GM08714 (cell line): Measurements from ENCODE around the gene ZNF236.

ENCODE experiments used
- H3K4me3 ChIP-seq: fragments of 200-500 bp; sonication (Bioruptor generic); 2 replicates; pipeline ENCODE4 v1.5.1; 2014; ENCODE audit warnings: mild to moderate bottlenecking, low read length, inconsistent platforms
- ZNF274 ChIP-seq: IDR thresholded peaks from 2 replicates; pipeline ENCODE4 v1.6.1; 2012; ENCODE audit warnings: mild to moderate bottlenecking, low read depth, low read length

Gene ZNF236

GRCh38 chr18:76873311-76873710 is 51.0 kb downstream of the ZNF236 start:
- no peak overlapping the region for H3K4me3 ChIP-seq
- TF ChIP-seq ZNF274: no peak

DNA sequence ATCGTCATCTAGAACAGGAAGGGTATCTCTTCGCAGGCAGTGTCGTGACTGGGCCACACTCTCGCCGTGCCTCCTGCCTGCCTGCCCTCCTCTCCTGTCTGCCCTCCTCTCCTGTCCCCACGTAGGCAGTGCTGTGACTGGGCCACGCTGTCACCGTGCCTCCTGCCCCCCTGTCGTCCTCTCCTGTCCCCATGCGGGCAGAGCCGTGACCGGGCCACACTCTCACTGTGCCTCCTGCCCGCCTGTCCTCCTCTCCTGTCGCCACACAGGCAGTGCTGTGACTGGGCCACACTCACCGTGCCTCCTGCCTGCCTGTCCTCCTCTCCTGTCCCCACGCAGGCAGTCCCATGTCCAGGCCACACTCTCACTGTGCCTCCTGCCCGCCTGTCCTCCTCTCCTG is 51.4 kb downstream of the ZNF236 start:
- no peak for TF ChIP-seq ZNF274
- H3K4me3 ChIP-seq: no peak overlapping the region

DNA sequence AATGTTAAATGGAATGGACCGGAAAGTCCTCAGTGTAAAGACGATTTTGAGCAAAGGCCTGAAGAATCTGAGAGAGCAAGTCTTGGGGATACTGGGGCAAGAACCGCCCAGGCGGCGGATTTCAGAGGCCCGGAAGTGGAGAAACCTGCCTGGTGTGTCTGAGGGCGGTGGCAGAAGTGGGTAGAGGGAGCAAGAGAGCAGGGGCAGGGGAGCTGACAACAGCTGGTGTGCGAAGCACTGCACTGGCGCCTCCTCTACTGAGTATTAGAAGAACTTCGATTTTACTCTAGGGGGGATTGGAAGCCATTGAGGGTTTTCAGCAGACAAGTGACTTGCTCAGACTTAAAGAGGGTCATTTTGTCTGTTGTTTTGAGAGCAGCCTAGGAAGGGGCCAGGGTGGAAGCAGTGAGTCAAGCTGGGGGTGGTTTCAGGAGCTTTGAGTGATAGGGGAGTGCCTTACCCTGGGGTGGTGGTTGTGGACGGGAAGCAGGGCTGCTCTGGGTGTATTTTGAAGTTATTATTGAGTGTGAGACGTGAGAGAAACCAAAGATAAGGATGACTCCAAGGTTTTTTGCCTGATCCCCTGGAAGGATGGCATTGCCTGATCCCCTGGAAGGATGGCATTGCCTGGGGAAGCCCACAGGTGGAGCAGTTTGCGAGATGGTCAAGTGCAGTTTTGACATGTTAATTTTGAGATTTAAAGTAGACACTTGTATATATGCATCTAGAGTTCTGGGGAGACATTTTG is 52.5 kb downstream of the ZNF236 start:
- no peak overlapping the region for H3K4me3 ChIP-seq
- no peak for TF ChIP-seq ZNF274

- no peak for TF ChIP-seq ZNF274
- no peak overlapping the region for H3K4me3 ChIP-seq
Measured at GRCh38 chr18:76875390-76876325, 53.3 kb downstream of the ZNF236 start.

GRCh38 chr18:76878426-76878825 is 56.1 kb downstream of the ZNF236 start:
- TF ChIP-seq ZNF274: no peak
- H3K4me3 ChIP-seq: no peak overlapping the region

DNA sequence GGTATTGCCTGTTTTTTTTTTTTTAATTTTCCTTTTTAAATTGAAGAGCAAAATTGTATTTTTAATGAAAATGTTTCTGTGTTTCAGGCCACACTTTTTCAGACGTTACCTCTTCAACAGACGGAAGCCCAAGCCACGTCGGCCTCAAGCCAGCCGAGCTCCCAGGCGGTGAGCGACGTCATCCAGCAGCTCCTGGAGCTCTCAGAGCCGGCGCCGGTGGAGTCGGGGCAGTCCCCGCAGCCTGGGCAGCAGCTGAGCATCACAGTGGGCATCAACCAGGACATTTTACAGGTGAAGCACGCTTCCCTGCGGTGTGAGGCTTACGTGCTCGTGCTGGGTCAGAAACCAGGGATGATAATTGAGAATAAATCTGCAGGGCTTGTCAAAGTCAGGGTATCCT is 57.7 kb downstream of the ZNF236 start:
- no peak for TF ChIP-seq ZNF274
- H3K4me3 ChIP-seq: no peak overlapping the region

DNA sequence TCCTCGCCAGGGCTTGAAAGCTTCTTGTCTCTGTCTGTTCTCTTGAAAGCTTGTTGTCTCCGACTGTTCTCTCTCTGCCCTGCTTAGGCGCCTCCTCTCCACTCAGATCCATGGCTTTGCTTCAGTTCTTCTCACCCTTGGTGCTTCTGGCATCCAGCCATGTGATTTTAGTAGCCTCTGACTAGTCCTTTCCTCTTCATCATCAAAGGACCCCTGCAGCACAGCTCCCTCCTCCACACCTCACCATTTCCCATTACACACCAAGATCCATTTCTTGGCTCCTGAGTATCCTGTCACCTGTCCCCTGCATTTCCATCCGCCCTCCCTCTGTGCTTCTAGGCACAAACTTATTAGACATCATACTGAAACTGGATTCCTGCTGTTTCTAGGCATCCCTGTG is 59.4 kb downstream of the ZNF236 start:
- no peak overlapping the region for H3K4me3 ChIP-seq
- TF ChIP-seq ZNF274: no peak

- TF ChIP-seq ZNF274: no peak
Measured at GRCh38 chr18:76882146-76882545, 59.8 kb downstream of the ZNF236 start.

DNA sequence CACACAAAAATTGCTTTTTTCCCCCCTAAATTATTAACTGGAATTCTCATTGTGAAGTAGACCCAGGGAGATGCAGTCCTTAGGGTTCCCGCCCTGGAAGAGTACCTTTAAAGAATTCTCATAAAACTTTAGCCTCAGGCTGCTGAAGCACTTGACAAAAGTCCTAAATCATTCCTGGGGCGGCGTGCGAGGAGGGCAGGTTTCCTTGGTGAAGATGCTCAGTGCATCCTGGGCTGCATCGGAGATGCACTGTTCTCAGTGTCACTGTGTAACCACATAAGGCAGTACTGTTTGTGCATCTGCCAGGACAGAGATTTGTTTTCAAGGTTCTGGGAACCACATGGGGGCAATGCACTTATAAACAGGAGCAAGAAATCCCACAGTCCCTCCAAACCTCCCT is 62.6 kb downstream of the ZNF236 start:
- no peak overlapping the region for H3K4me3 ChIP-seq
- TF ChIP-seq ZNF274: no peak

More at GRCh38 chr18:76882146-76882545, 59.8 kb downstream of the ZNF236 start:
- no peak overlapping the region for H3K4me3 ChIP-seq

- no peak overlapping the region for H3K4me3 ChIP-seq
- TF ChIP-seq ZNF274: no peak
Measured at GRCh38 chr18:76886112-76886511, 63.8 kb downstream of the ZNF236 start.

DNA sequence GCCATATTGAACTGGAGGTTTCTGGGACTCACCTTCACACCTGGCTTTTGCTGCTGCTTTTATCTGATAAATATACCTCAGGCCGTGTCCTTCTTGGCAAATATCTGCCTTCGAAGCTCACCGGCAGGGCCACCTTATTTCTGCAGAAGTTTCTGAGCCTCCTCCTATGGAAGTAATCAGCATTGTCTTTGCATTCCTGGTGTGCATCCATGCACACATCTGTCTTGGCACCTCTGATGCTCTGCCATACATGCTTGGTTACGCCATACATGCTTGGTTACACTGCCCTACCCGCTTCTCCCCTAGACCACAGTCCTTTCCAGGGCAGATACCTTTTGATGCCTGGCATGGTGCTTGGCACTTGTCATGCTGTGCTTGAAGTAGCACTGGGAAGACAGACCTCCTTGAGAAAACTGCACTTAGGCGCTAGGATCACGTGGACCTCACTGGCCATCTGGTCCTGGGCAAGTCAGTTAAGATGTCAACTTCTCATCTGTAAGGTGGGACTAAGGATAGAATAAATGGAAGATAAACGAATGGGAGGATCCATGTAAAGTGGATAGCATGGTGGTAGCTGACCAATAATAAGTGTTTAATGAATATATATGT is 66.8 kb downstream of the ZNF236 start:
- H3K4me3 ChIP-seq: no peak overlapping the region
- no peak for TF ChIP-seq ZNF274

DNA sequence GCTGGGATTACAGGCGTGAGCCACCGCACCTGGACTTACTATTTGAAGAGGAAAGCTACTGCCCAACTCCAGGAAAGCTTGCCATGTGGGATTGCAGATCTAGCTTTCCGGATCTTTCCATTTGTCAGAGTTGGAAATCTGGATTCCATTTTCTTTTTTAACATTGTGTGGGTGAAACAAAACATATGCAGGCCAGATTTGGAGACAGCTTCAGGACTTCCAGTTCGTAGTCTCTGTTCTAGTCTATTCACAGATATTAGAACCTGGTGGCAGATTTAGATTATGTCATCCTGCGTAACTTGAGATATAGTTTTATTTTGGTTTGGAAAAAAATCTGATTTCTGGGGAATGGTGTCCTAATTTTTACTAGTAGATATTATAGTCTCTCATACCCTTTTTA is 70.5 kb downstream of the ZNF236 start:
- TF ChIP-seq ZNF274: no peak
- no peak overlapping the region for H3K4me3 ChIP-seq

DNA sequence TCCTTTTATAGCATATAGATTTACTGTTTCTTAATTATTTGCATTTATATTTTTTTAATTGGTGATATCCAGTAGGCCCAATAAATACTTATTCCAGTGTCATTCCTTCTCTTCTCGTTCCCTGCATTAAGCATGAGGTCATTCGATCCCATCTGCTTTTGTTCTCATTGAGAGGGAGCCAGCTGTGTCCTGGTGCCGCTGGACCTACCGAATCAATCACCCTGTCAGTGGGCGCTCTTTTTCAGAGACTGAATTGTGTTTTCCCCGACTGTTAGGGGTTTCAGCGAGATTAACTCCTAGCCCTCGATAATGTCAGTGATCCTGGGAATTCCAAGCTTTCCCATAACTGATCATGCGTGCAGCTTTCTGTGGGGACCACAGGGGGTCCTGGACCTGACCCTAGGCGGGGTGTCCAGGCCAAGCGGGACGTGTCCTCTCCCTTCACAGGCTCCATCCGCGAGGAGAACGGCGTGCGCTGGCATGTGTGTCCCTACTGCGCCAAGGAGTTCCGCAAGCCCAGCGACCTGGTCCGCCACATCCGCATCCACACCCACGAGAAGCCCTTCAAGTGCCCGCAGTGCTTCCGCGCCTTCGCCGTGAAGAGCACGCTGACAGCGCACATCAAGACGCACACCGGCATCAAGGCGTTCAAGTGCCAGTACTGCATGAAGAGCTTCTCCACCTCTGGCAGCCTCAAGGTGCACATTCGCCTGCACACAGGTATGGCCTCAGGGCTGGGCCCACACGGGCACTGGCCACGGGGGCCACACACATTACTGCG is 72.4 kb downstream of the ZNF236 start:
- no peak for TF ChIP-seq ZNF274
- no peak overlapping the region for H3K4me3 ChIP-seq

- H3K4me3 ChIP-seq: no peak overlapping the region
- TF ChIP-seq ZNF274: no peak
Measured at GRCh38 chr18:76895498-76895897, 73.1 kb downstream of the ZNF236 start.

GRCh38 chr18:76896677-76897076 is 74.3 kb downstream of the ZNF236 start:
- no peak for TF ChIP-seq ZNF274
- no peak overlapping the region for H3K4me3 ChIP-seq
